HG02852 (cell line): ENCODE results near the gene PRPH.
"Not testable (repeated sequence)": the region's sequence is repeated elsewhere in the genome, so short reads cannot be mapped to it uniquely, and the experiment has no call there.

Source experiments
- ATAC-seq: cut with Tn5 transposase; IDR thresholded peaks from one replicate; pipeline ENCODE4 v1.9.1; 2021; ENCODE audit warnings: mild to moderate bottlenecking, moderate library complexity; ENCODE audit not compliant: unreplicated experiment

Gene PRPH

DNA sequence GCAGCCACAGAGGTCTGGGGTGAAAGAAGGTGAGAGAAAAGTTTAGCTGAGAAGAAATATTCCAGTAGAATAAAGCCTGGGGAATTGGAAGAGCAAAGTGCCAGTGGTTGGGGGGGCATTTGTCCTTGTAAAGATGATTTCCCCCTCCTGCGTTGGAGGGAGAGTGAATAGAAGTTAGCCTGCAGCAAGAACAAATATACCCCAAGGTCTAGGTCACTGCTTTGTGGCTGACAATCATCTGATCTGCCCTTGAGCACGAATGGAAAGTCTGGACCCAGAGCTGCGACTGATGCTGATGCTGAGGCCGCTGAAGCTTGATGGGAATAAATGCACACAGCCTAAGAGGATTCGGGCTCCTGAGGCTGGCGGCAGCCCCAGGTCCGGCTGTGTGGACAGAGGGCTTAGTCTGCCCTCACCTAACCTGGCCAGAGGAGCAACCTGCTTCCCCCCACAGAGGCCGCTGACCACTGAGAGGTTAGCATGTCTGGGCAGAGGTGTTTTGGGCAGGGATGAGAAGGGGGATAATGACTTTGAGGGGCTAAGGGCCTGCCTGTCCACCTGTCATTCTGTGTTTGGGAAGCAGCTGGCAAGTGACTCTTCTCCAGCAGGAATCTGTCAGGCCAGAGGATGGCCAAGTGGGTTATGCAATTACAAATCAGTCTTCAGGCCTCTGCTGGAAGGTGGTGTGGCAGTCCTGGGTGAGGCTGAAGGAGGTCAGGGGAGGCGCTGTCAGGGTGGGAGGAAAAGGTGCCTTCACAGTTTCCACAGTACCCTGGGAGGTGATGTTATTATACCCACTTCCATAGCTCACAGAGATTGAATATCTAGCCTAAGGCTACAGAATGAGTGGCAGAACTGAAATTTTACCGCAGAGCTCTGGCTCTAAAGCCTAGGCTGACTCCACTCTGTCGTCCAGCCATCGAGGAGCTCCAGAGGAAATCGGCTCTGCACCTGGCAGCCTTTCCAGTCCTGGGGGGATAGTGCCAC is 18.4 kb upstream of the PRPH start:
- ATAC-seq, result no peak

DNA sequence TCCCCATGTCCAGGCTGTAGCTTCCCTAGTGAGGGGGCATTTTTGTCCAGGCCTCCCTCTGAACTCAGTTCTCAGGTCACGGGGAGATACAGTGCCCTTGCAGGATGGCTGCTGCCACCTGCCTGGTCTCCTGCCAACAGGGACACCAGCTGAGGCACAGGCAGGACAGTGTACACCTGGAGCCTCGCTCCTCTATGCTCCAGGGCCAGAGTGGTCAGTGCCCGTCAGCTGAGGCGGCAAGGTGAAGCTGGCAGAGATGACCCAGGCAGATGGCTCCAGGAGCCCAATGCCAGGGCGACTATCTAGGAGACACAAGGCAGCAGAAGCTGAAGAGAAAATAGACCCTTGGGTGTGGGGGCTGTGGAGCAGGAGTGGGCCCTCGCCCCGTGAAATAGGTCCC is 17.5 kb upstream of the PRPH start:
- no peak for ATAC-seq

DNA sequence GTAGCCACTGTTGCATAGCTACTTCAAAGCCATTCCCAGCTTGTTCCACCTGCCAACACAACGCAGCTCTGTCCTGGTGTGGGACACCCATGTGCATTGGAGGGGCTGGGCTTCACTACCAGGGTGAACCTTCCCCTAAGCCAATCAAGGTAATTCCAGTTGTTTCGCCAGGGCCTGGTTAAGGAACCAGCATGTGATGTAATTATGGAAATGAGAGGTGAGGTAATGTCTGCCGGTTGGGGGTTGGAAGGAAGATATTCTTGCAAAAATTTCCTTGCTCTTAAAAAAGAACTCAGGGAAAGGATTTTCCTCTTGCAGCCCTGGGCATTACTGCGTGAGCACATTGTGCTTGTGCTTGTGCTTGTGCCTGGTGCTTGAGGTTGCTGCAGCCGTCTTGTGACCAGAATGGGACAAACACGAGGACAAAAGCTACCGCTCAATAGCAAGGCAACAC is 15.2 kb upstream of the PRPH start:
- ATAC-seq, result no peak

DNA sequence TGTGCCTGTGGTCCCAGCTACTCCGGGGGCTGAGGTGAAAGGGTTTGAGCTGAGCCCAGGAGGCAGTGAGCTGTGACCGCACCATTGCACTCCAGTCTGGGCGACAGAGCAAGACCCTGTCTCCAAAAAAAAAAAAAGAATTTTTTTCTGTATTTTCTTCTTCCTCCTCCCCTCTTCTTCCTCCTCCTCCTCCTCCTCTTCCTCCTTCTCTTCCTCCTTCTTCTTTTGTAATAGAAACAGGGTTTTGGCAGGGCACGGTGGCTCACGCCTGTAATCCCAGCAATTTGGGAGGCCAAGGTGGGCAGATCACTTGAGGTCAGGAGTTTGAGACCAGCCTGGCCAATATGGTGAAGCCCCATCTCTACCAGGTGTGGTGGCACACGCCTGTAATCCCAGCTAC is 14.4 kb upstream of the PRPH start:
- not testable (repeated sequence) for ATAC-seq

DNA sequence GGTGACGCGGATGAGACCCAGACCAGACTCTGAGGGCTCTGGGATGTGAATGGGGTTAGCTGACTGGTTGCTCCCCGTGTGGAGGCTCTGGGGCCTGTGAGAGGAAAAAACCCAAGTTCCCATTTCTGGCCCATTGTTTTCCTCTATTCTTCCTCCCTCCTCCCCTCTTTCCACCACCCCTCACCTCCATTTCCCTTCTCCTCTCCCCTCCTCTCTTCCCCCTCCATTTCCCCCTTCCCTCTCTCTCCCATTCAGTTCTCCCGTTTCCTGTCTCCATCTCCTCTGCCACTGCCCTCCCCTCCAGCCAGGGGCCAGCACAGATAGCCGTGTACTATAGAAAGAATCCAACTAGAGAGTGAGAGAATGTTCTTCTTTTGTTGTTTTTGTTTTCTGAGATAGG is 12.6 kb upstream of the PRPH start:
- ATAC-seq, result no peak

DNA sequence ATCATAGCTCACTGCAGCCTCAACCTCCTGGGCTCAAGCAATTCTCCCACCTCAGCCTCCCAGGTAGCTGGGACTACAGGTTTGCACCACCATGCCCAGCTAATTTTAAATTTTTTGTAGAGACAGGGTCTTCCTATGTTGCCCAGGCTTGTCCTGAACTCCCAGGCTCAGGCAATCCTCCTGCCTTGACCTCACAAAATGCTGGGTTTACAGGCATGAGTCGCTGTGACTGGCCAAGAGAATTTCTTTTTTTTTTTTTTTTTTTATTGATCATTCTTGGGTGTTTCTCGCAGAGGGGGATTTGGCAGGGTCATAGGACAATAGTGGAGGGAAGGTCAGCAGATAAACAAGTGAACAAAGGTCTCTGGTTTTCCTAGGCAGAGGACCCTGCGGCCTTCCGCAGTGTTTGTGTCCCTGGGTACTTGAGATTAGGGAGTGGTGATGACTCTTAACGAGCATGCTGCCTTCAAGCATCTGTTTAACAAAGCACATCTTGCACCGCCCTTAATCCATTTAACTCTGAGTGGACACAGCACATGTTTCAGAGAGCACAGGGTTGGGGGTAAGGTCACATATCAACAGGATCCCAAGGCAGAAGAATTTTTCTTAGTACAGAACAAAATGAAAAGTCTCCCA is 12.1 kb upstream of the PRPH start:
- not testable (repeated sequence) for ATAC-seq

DNA sequence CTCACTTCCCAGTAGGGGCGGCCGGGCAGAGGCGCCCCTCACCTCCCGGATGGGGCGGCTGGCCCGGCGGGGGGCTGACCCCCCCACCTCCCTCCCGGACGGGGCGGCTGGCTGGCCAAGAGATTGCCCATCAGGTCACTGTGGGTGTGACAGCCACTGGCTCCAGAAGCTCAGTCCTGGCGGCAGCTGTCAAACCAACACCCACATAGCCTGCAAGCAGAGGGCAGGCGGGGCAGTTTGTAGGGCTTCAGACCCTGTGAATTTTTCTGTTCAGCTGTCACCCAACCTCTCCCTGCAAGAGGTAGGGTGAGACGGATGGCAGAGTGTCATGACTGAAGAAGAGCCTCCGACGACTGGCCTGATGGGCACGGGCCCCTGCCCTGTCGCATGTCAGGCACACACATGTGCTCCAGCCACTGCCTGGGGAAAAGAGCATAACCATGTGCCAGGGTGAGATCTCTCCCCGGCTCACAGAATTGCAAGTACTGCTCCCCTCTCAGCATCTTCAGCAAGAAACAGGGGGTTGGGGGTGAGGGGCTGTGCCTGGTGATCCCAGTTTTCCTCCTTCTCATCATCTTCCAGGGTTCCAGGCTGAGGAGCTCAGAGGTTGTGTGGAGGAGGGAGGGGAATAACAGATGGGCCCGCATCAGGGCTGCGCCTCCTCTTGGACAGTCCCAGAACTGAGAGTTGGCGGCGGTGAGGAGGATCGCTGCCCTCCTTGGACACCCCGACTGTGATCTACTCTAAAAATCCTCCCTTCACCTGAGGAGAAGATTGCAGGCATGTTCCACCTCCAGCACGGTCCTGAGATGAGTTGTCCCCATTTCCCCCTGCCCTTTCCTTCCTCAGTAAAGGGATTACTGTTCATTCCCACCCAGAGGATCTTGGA is 11.2 kb upstream of the PRPH start:
- no peak for ATAC-seq

DNA sequence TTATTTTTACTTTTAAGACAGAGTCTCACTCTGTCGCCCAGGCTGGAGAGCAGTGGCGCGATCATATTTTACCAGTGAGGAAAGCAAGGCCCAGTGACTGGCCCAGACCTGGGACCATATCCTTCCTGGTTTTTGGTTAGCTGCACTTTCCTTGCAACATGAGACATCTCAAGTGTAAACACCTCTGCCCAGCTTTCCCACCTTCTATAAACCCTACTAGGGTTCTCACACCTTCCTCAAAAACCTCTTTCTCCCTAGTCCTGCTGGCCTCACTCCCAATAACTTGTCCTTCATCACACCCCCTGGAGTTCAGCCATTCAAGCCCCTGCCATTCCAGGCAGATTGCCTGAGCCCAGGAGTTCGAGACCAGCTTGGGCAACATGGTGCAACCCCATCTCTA is 10.3 kb upstream of the PRPH start:
- no peak for ATAC-seq

DNA sequence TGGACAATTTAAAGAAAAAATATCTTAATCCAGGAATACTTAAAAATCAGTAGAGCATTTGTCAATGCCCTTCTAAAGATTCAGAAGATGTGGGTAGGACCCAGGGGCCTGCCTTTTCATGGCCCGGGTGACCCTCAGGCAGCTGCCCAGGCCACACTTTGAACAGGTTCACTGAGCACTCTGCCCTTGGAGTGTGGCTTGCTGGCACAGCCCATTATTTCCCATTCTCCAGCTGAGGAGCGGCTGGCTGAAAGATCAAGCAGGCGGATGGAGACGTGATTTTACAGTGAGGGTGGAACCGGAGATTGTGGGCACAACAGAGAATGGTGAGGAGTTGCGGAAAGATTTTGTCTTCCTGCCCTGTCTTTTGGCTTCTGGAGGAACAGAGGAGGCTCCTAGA is 7.1 kb upstream of the PRPH start:
- ATAC-seq, result no peak

DNA sequence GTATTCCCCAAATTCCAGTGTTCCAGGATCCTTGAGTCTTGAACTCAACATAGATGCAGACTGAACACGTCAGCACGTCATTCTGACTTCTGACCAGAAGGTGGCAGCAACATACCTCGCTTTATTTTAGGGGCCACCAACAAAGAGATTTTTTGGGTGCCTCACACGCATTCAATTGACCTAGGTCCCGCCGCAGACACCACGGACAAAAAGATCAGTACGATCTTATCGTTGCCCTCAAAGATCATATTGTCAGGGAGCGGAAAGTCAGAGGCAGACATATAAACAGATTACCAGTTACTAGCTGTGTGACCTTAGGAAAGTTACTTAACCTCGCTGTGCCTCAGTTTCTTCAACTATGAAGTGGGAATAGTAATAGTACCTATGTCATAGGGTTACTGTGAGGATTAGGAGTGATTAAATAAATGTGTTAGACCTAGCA is 6.5 kb upstream of the PRPH start:
- ATAC-seq, result no peak

DNA sequence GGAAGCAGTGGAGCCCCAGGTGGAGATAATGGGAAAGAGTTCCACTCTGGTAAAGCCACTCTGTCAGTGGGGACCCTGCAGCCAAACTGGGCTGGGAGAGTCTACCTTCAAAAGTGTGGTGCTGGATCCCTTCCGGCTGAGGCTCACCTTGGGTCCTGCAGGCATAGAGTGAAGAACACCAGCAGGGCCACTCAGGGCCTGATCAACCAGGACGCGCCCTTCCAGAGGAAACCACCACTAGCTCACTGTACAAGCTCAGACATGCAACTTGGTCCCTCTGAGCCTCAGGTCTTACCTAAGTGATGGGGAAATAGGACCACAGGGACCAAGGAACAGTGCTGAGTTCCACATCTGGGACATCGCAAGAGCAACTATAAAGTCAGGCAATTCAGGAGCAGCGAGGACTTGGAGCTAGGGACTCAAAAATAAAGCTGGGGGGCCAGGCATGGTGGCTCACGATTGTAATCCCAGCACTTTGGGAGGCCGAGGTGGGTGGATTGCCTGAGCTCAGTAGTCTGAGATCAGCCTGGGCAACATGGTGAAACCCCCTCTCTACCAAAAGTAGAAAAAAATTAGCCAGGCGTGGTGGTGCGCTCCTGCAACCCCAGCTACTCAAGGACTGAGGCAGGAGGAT is 5.9 kb upstream of the PRPH start:
- no peak for ATAC-seq

DNA sequence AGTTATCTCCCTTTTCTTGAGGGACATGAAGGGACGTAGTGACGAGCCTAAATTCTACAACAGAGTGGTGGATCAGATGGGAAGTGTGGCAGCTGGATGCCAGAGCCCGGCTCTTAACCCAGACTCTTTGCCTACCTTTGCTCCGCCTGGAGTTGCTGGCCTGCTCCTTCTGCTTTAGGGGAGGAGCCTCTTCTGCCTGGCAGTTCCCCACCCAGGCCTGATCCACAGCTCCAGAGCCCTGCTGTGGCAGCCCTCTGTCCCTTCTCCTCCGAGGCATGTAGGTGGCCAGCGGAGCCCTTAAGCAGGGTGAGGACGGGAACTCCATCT is 2.3 kb upstream of the PRPH start:
- ATAC-seq, result no peak

DNA sequence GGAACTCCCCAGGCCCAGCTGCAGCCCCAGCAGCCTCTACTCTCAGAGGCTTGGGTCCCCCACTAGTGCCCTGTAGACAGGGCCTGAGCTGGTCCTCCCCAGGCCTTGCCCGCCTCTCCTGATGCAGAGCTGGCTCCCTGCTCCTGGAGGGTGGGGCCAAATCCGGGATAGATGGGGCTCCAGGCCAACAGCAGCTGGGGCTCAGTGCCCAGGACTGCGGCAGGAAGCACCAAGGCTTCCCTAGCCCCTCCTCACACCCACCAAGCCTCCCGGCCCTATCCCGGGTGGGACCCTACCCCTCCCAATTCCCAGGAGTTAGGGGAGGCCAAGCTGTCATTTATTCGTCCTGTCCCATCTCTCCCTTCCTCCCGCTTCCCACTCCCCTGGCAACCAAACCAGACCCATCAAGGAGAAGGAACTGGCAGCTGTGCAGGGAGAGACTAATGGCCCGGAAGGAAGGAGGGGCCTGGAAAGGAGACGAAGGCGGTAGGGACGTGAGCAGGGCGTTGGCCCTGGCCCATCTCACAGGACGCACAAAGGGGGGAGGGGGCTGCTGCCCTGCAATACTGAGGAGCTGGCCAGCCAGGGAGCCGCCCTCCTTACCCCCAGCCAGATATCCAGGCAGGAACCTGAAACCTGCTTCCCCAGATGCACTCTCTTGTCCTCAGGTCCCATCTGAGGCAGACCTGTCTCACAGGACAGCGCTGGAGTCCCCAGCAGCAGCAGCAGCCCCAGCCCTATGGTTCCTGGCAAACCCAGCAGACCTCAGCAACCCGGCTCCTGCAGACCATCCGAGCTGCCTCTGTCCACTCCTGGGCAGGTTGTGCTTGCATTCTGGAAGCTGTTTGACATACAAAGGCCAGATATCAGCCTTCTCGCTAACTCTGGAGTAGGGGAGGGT is 1.6 kb upstream of the PRPH start:
- no peak for ATAC-seq

DNA sequence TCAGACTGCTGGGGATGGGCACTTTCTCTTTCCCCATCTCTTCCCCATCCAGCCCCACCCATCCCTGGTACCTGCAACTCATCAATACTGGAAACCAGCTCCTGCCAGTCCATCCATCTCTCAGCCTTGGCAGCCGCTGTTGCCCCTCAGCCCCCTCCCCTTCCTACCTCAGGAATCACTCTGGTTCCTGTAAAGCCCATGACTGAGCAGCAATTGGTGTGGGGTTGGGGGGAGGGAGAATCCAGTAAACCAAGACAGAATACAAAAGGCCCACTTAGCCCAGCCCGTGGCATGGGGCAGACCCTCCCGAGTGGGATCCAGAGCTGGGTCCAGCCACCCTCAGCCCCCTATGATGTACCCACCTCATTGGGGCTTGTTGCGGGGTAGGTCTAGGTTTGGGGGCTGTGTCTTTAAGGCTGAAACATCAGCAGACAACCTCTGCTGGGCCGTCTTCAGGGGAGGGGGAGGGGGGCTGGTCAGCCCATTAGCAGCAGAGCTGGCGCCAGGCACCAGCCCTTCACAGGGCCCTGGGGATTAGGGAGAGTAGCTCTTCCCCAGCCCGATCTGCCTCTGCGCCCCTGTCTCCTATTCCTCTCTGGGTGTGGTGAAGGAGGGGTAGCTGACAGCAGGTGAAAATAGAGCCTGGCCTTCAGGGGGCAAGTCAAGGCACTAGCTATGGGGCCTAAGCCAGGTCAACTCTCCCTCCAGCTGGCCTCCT is 702 bp upstream of the PRPH start:
- ATAC-seq, result no peak

DNA sequence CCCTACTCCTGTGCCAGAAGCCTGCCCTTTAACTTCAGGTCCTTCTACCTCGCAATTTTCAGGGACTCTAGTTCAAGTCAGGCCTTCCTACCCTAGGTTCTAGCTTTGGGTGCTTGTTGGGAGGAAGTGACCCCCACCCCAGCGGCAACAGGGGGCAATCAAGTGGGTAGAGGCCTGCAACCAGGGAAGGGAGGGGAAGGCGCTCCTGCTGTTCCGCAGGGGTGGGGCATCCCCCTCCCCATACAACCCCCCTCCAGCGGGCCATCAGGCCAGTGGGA is 204 bp upstream of the PRPH start:
- no peak for ATAC-seq

DNA sequence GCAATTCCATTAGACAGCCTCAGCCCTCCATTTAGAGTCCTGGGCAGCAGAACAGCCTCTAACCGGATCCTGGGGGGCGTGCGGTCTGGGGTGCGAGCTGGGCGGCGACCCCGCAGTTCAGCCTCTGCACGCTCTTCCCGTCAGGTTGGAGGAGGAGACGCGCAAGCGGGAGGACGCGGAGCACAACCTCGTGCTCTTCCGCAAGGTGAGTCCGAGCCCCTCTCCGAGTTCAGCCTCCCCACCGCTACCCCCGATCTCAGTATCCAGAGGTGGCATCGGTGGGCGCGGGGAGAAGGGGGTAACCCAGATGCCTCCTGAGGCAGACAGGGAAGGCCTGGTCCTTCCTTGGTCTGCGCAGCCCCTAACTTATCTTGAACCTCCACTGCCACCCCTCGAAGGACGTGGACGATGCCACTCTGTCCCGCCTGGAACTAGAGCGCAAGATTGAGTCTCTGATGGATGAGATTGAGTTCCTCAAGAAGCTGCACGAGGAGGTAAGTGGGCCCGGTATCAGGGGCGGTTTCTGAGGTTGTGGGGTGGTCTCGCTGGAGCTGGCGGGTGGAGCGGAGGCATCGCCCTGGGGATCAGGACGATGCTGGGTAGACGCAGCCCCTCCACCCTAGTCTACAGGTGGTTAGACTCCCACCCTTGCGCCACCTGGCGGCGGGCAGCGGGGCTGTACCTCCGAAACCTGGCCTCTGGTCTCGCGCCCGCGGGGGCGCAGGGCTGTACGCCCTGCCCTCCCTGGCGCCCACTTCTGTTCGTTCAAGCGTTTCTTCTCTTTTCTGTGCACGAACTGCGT is 1.3 kb downstream of the PRPH start:
- no peak for ATAC-seq

DNA sequence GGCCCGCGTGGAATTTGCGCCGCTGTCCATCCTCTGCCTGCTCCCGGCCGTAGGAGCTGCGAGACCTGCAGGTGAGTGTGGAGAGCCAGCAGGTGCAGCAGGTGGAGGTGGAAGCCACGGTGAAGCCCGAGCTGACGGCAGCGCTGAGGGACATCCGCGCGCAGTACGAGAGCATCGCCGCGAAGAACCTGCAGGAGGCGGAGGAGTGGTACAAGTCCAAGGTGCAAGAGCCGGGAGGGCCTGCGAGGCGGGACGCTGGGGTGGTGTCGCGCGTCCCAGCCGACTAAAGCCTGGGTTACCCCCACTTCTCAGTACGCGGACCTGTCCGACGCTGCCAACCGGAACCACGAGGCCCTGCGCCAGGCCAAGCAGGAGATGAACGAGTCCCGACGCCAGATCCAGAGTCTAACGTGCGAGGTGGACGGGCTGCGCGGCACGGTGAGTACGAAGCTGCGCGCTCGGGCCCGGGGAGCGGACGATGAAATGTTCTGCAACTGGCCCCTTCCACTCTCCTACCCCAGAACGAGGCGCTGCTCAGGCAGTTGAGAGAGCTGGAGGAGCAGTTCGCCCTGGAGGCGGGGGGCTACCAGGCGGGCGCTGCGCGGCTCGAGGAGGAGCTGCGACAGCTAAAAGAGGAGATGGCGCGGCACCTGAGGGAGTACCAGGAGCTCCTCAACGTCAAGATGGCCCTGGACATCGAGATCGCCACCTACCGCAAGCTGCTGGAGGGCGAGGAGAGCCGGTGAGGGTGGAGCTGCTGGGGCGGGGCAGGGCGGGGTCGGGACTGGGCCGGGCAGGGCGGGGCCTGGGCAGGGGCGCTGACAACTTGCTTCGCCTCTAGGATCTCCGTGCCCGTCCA is 2.1 kb downstream of the PRPH start:
- no peak for ATAC-seq

DNA sequence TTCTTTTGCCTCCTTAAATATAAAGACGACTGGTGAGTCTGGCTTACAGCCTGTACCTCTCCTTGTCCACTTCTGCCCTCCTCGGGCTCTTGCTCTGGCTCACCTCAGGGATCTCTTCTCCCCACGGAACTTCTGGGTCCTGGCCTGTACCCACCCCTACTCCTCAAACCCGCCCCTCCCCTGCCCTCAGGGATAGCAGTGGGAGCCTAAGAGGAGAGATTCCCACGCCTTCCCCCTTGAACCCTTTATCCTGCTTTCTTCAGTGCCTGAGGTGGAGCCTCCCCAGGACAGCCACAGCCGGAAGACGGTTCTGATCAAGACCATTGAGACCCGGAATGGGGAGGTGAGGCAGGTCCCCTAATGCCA is 2.7 kb downstream of the PRPH start:
- no peak for ATAC-seq
